SU-DHL-6 (cell line): ENCODE results near the gene OR6X1.

ENCODE experiments used
- H2AFZ ChIP-seq: fragments of 200-600 bp; sonication (generic); 2 replicates; pipeline ENCODE4 v1.6.1; 2014; ENCODE audit warnings: low read depth, mild to moderate bottlenecking, moderate library complexity, mixed read lengths, antibody characterized with exemption, low read length; ENCODE audit not compliant: severe bottlenecking
- H3F3A ChIP-seq: fragments of 200-600 bp; shearing (Covaris generic); 2 replicates; pipeline ENCODE4 v1.6.0; 2016; ENCODE audit warnings: antibody characterized with exemption, mild to moderate bottlenecking; ENCODE audit not compliant: insufficient read depth
- H3K27ac ChIP-seq: fragments of 200-600 bp; sonication (generic); 2 replicates; pipeline ENCODE4 v1.5.1; 2016; ENCODE audit warnings: low read depth, mild to moderate bottlenecking, low read length, moderate library complexity, mixed read lengths
- H3K27me3 ChIP-seq: fragments of 200-600 bp; sonication (generic), shearing (Covaris generic); 2 replicates; pipeline ENCODE4 v1.6.0; 2014; ENCODE audit warnings: mild to moderate bottlenecking, low read length
- H3K36me3 ChIP-seq: fragments of 200-600 bp; sonication (generic); 2 replicates; pipeline ENCODE4 v1.6.1; 2014; ENCODE audit warnings: mild to moderate bottlenecking, low read length, mixed read lengths
- H3K4me2 ChIP-seq: fragments of 300-600, 200-600 bp; shearing (Covaris generic), sonication (generic); 2 replicates; pipeline ENCODE4 v1.6.0; 2014; ENCODE audit warnings: low read length, low read depth, mild to moderate bottlenecking; ENCODE audit not compliant: poor library complexity, severe bottlenecking
- H3K4me3 ChIP-seq: fragments of 200-600 bp; sonication (generic); 2 replicates; pipeline ENCODE4 v1.5.1; 2014; ENCODE audit warnings: antibody characterized with exemption, low read length, mild to moderate bottlenecking, mixed read lengths; ENCODE audit not compliant: insufficient read depth, poor library complexity, severe bottlenecking
- H3K79me2 ChIP-seq: fragments of 200-600 bp; sonication (generic); 2 replicates; pipeline ENCODE4 v1.6.1; 2014; ENCODE audit warnings: mild to moderate bottlenecking, low read length, moderate library complexity; ENCODE audit not compliant: insufficient read depth
- H3K9ac ChIP-seq: fragments of 200-600 bp; sonication (generic); 2 replicates; pipeline ENCODE4 v1.7.0; 2014; ENCODE audit warnings: mild to moderate bottlenecking, low read length
- H3K9me2 ChIP-seq: fragments of 200-600 bp; sonication (generic); replicated peaks from 2 replicates; pipeline ENCODE4 v1.6.1; 2014; ENCODE audit warnings: low read length; ENCODE audit not compliant: insufficient read depth
- H3K9me3 ChIP-seq: fragments of 200-600 bp; sonication (generic); 2 replicates; pipeline ENCODE4 v1.6.1; 2014; ENCODE audit warnings: low read length, mixed read lengths; ENCODE audit not compliant: insufficient read depth
- H4K20me1 ChIP-seq: fragments of 200-600 bp; sonication (generic); 2 replicates; pipeline ENCODE4 v1.6.1; 2014; ENCODE audit warnings: low read depth, mild to moderate bottlenecking, antibody characterized with exemption, low read length, moderate library complexity, mixed read lengths
- EZH2phosphoT487 ChIP-seq: fragments of 200-600 bp; sonication (generic), shearing (Covaris generic); conservative IDR thresholded peaks from 2 replicates; pipeline ENCODE4 v1.6.1; 2018; ENCODE audit warnings: mild to moderate bottlenecking, antibody characterized with exemption, low read length, moderate library complexity, mixed read lengths
- TF ChIP-seq, protein P1 (sequence below): fragments of 200-600 bp; sonication (generic); IDR thresholded peaks from one replicate; pipeline ENCODE4 v1.5.1; 2017; ENCODE audit warnings: antibody characterized with exemption, mild to moderate bottlenecking, low read length, moderate library complexity; ENCODE audit not compliant: insufficient read depth, poor library complexity, severe bottlenecking

The OR6X1 gene

GRCh38 chr11:123740787-123741158 lies 13.5 kb downstream of the OR6X1 start:
- Histone ChIP-seq H3K4me3 (peak overlapping the region; percentile 83), H3K9me3 (no peaks in the 10 kb centered on the region), H4K20me1 (no peaks in the 10 kb centered on the region), H3K9me2 (no peaks in the 10 kb centered on the region), H3K79me2 (peaks cover 55% of the 10 kb centered on the region), H3K27me3 (no peaks in the 10 kb centered on the region), H2AFZ (peak overlapping the region; percentile 98), H3K36me3 (peaks cover 24% of the 10 kb centered on the region), H3K4me2 (peak overlapping the region; percentile 85), H3K9ac (peak overlapping the region; percentile 93), H3F3A (no peaks in the 10 kb centered on the region), H3K27ac (peak overlapping the region; percentile 33; the same call in 1 of the 2 replicates)
- TF ChIP-seq, protein P1, sequence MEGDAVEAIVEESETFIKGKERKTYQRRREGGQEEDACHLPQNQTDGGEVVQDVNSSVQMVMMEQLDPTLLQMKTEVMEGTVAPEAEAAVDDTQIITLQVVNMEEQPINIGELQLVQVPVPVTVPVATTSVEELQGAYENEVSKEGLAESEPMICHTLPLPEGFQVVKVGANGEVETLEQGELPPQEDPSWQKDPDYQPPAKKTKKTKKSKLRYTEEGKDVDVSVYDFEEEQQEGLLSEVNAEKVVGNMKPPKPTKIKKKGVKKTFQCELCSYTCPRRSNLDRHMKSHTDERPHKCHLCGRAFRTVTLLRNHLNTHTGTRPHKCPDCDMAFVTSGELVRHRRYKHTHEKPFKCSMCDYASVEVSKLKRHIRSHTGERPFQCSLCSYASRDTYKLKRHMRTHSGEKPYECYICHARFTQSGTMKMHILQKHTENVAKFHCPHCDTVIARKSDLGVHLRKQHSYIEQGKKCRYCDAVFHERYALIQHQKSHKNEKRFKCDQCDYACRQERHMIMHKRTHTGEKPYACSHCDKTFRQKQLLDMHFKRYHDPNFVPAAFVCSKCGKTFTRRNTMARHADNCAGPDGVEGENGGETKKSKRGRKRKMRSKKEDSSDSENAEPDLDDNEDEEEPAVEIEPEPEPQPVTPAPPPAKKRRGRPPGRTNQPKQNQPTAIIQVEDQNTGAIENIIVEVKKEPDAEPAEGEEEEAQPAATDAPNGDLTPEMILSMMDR = no peak
- no peak for TF ChIP-seq EZH2phosphoT487

DNA sequence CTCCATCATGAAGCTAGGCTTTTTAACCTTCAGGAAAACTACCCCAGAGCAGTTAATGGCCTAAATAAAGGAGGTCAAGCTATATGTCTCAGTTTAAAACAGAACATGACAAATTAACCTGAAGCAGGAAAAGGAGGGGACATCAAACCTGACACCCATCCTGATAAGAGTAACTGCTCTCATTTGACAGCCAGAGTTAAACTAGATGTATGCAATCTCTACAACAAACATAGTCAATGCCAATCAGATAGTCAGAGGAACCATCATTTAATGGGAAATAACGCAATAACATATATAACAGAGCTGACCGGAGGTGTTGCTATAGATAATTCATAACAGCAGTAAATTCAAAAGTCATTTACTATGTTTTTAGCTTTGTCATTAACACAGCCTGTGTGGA lies 15.9 kb downstream of the OR6X1 start:
- Histone ChIP-seq H3K9me2 (no peaks in the 10 kb centered on the region), H4K20me1 (no peaks in the 10 kb centered on the region), H3K9ac (no peak overlapping the region), H3K79me2 (peaks cover 73% of the 10 kb centered on the region), H2AFZ (no peak overlapping the region), H3K4me3 (no peak overlapping the region), H3K9me3 (no peaks in the 10 kb centered on the region), H3K27me3 (no peaks in the 10 kb centered on the region), H3K27ac (no peak overlapping the region), H3F3A (no peaks in the 10 kb centered on the region), H3K36me3 (peaks cover 24% of the 10 kb centered on the region), H3K4me2 (no peak overlapping the region)
- TF ChIP-seq, protein P1 = no peak
- no peak for TF ChIP-seq EZH2phosphoT487

GRCh38 chr11:123736769-123737168 lies 17.5 kb downstream of the OR6X1 start:
- TF ChIP-seq EZH2phosphoT487 = no peak
- TF ChIP-seq, protein P1 = no peak
- Histone ChIP-seq H3K27me3 (no peaks in the 10 kb centered on the region), H3K4me2 (no peak overlapping the region), H4K20me1 (no peaks in the 10 kb centered on the region), H3K9me3 (no peaks in the 10 kb centered on the region), H3K9ac (no peak overlapping the region), H3K4me3 (no peak overlapping the region), H2AFZ (no peak overlapping the region), H3K9me2 (no peaks in the 10 kb centered on the region), H3K27ac (no peak overlapping the region), H3F3A (no peaks in the 10 kb centered on the region), H3K79me2 (peaks cover 76% of the 10 kb centered on the region), H3K36me3 (peaks cover 24% of the 10 kb centered on the region)

GRCh38 chr11:123729602-123730001 lies 24.7 kb downstream of the OR6X1 start:
- no peaks in the 10 kb centered on the region for H4K20me1 ChIP-seq
- no peaks in the 10 kb centered on the region for H3K27me3 ChIP-seq
- H3K9me2 ChIP-seq = no peaks in the 10 kb centered on the region
- no peak overlapping the region for H3K9ac ChIP-seq
- TF ChIP-seq, protein P1 = no peak
- TF ChIP-seq EZH2phosphoT487 = no peak
- H3K9me3 ChIP-seq = no peaks in the 10 kb centered on the region
- peaks cover 10% of the 10 kb centered on the region for H3K79me2 ChIP-seq
- peaks cover 16% of the 10 kb centered on the region for H3K36me3 ChIP-seq
- H2AFZ ChIP-seq = no peak overlapping the region
- H3K27ac ChIP-seq = no peak overlapping the region
- H3K4me2 ChIP-seq = no peak overlapping the region
- H3K4me3 ChIP-seq = no peak overlapping the region
- H3F3A ChIP-seq = no peaks in the 10 kb centered on the region
